ENCODE data around the gene PIWIL1.

DNA sequence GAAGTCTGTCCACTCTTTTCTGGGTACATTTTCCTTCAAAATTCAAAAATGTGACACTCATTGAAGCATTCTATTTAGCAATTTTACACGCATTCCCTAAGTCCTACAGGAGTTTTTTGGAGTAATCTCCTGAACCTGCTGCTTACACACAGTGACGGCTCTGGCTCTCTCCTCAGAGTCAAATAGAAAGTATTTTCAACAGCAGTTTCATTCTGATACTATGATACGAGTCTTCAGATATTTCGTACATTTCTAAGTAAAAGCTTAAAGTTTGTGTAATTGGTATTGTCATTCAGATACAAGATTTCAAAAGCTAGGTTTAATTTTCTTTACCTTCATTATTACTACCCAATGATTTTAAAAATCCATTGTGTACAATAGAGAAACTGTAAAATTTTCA is 36.4 kb downstream of the PIWIL1 start:
- no peak for TF ChIP-seq EZH2 (IDR thresholded peaks at IDR 0.05; ENCODE audit: insufficient read depth, poor library complexity, severe bottlenecking)
- TF ChIP-seq EZH2phosphoT487 (IDR thresholded peaks at IDR 0.05; ENCODE audit: insufficient read depth, low read depth) = no peak

Measured in GM23248 (cell line).